WTC11 (cell line): ENCODE data around the gene UVRAG. TPM values are rescaled to one million over a fixed set of nuclear protein-coding genes. Genes with fewer than 3 reads are reported as not detected.

ENCODE experiments used
- ATAC-seq: fragments of 200-7000 bp; cut with Tn5 transposase; 2 replicates; pipeline ENCODE4 v1.10.0; 2021; ENCODE audit warnings: mild to moderate bottlenecking, moderate library complexity
- CTCF ChIA-PET: fragments of 300-600 bp; sonication (Branson Sonifier 250); formaldehyde crosslinking; loops from one replicate; lab custom pipeline; 2021; ENCODE audit warnings: antibody characterized with exemption; lab: Charles Lee
- POLR2A ChIA-PET: fragments of 350-600 bp; sonication (Branson Sonifier 250); formaldehyde crosslinking; loops from one replicate; lab custom pipeline; 2021; ENCODE audit warnings: antibody characterized with exemption; lab: Charles Lee
- DNase-seq: peaks from one replicate; pipeline ENCODE4 v3.0.0; 2021; ENCODE audit warnings: low spot score
- H3K27ac Mint-ChIP-seq: 2 replicates; pipeline ENCODE4 v1.8.0; 2021; ENCODE audit warnings: mixed read lengths
- H3K27me3 Mint-ChIP-seq: 2 replicates; pipeline ENCODE4 v1.8.0; 2021; ENCODE audit warnings: low read depth, mild to moderate bottlenecking, moderate library complexity, mixed read lengths
- H3K36me3 Mint-ChIP-seq: 2 replicates; pipeline ENCODE4 v1.8.0; 2021; ENCODE audit warnings: mixed read lengths
- H3K4me1 Mint-ChIP-seq: 2 replicates; pipeline ENCODE4 v1.8.0; 2022; ENCODE audit warnings: mixed read lengths
- H3K4me3 Mint-ChIP-seq: 2 replicates; pipeline ENCODE4 v1.8.0; 2021; ENCODE audit warnings: mild to moderate bottlenecking, moderate library complexity, mixed read lengths
- H3K9me3 Mint-ChIP-seq: 2 replicates; pipeline ENCODE4 v1.8.0; 2021; ENCODE audit warnings: mixed read lengths
- ARID4B ChIP-seq: sonication (generic); formaldehyde crosslinking; IDR thresholded peaks from 2 replicates; pipeline ENCODE4 v1.8.0; 2023; ENCODE audit warnings: missing genetic modification reagents, mild to moderate bottlenecking, borderline replicate concordance
- ATF6 ChIP-seq: sonication (generic); formaldehyde crosslinking; IDR thresholded peaks from 2 replicates; pipeline ENCODE4 v1.8.1; 2023; ENCODE audit warnings: mild to moderate bottlenecking, missing genetic modification reagents
- CREM ChIP-seq: sonication (generic); formaldehyde crosslinking; IDR thresholded peaks from 2 replicates; pipeline ENCODE4 v1.8.1; 2022; ENCODE audit warnings: mild to moderate bottlenecking, missing genetic modification reagents, moderate library complexity
- ELF4 ChIP-seq: sonication (generic); formaldehyde crosslinking; IDR thresholded peaks from 2 replicates; pipeline ENCODE4 v1.8.1; 2022; ENCODE audit warnings: low read depth, mild to moderate bottlenecking, moderate library complexity, missing genetic modification reagents
- IRF2 ChIP-seq: sonication (generic); formaldehyde crosslinking; IDR thresholded peaks from 2 replicates; pipeline ENCODE4 v1.8.0; 2022; ENCODE audit warnings: low read depth, missing genetic modification reagents, borderline replicate concordance
- JUN ChIP-seq: sonication (generic); formaldehyde crosslinking; IDR thresholded peaks from 2 replicates; pipeline ENCODE4 v1.8.0; 2023; ENCODE audit warnings: mild to moderate bottlenecking, missing genetic modification reagents
- KAT7 ChIP-seq: sonication (generic); formaldehyde crosslinking; IDR thresholded peaks from 2 replicates; pipeline ENCODE4 v1.8.1; 2023; ENCODE audit warnings: missing genetic modification reagents, mild to moderate bottlenecking, borderline replicate concordance
- MYBL2 ChIP-seq: sonication (generic); formaldehyde crosslinking; IDR thresholded peaks from 2 replicates; pipeline ENCODE4 v1.8.1; 2023; ENCODE audit warnings: mild to moderate bottlenecking, moderate library complexity, missing genetic modification reagents
- NFYB ChIP-seq: sonication (generic); formaldehyde crosslinking; conservative IDR thresholded peaks from 2 replicates; pipeline ENCODE4 v1.8.0; 2022; ENCODE audit warnings: low read depth, missing genetic modification reagents
- NR2C2 ChIP-seq: sonication (generic); formaldehyde crosslinking; IDR thresholded peaks from 2 replicates; pipeline ENCODE4 v1.8.0; 2022; ENCODE audit warnings: mild to moderate bottlenecking, missing genetic modification reagents
- SP1 ChIP-seq: sonication (generic); formaldehyde crosslinking; conservative IDR thresholded peaks from 2 replicates; pipeline ENCODE4 v1.8.1; 2022; ENCODE audit warnings: missing genetic modification reagents
- TEAD4 ChIP-seq: sonication (generic); formaldehyde crosslinking; IDR thresholded peaks from 2 replicates; pipeline ENCODE4 v1.8.0; 2022; ENCODE audit warnings: mild to moderate bottlenecking, missing genetic modification reagents
- USF1 ChIP-seq: sonication (generic); formaldehyde crosslinking; IDR thresholded peaks from 2 replicates; pipeline ENCODE4 v1.8.0; 2022; ENCODE audit warnings: mild to moderate bottlenecking, missing genetic modification reagents
- ZNF317 ChIP-seq: sonication (generic); formaldehyde crosslinking; IDR thresholded peaks from 2 replicates; pipeline ENCODE4 v1.8.1; 2023; ENCODE audit warnings: low read depth, mild to moderate bottlenecking, moderate library complexity, missing genetic modification reagents, borderline replicate concordance
- total RNA-seq: library from RNA; stranded (reverse); gene quantifications from 3 replicates; pipeline ENCODE4 v1.2.3, GENCODE V29; 2021
- TF ChIP-seq, protein P1 (sequence below): sonication (generic); formaldehyde crosslinking; IDR thresholded peaks from 2 replicates; pipeline ENCODE4 v1.8.0; 2022; ENCODE audit warnings: missing genetic modification reagents
- TF ChIP-seq, protein P2 (sequence below): sonication (generic); formaldehyde crosslinking; IDR thresholded peaks from 2 replicates; pipeline ENCODE4 v1.8.1; 2022; ENCODE audit warnings: missing genetic modification reagents, borderline replicate concordance

Gene UVRAG
- total RNA-seq, 1 experiment from 2014 or later = 14.5 TPM

- DNase-seq (no peak), ATAC-seq (no peak)
- TF ChIP-seq SP1 (CRISPR knock-in tag) (no peak), CREM (CRISPR knock-in tag) (no peak), ZNF317 (no peak), NFYB (CRISPR knock-in tag) (no peak), ATF6 (no peak), NR2C2 (CRISPR knock-in tag) (no peak), USF1 (CRISPR knock-in tag) (no peak), JUN (CRISPR knock-in tag) (no peak), ELF4 (CRISPR knock-in tag) (no peak), TEAD4 (CRISPR knock-in tag) (no peak), ARID4B (CRISPR knock-in tag) (no peak), IRF2 (CRISPR knock-in tag) (no peak), KAT7 (no peak), MYBL2 (CRISPR knock-in tag) (no peak)
- TF ChIP-seq, protein P1, sequence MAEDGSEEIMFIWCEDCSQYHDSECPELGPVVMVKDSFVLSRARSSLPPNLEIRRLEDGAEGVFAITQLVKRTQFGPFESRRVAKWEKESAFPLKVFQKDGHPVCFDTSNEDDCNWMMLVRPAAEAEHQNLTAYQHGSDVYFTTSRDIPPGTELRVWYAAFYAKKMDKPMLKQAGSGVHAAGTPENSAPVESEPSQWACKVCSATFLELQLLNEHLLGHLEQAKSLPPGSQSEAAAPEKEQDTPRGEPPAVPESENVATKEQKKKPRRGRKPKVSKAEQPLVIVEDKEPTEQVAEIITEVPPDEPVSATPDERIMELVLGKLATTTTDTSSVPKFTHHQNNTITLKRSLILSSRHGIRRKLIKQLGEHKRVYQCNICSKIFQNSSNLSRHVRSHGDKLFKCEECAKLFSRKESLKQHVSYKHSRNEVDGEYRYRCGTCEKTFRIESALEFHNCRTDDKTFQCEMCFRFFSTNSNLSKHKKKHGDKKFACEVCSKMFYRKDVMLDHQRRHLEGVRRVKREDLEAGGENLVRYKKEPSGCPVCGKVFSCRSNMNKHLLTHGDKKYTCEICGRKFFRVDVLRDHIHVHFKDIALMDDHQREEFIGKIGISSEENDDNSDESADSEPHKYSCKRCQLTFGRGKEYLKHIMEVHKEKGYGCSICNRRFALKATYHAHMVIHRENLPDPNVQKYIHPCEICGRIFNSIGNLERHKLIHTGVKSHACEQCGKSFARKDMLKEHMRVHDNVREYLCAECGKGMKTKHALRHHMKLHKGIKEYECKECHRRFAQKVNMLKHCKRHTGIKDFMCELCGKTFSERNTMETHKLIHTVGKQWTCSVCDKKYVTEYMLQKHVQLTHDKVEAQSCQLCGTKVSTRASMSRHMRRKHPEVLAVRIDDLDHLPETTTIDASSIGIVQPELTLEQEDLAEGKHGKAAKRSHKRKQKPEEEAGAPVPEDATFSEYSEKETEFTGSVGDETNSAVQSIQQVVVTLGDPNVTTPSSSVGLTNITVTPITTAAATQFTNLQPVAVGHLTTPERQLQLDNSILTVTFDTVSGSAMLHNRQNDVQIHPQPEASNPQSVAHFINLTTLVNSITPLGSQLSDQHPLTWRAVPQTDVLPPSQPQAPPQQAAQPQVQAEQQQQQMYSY = no peak
- TF ChIP-seq, protein P2, sequence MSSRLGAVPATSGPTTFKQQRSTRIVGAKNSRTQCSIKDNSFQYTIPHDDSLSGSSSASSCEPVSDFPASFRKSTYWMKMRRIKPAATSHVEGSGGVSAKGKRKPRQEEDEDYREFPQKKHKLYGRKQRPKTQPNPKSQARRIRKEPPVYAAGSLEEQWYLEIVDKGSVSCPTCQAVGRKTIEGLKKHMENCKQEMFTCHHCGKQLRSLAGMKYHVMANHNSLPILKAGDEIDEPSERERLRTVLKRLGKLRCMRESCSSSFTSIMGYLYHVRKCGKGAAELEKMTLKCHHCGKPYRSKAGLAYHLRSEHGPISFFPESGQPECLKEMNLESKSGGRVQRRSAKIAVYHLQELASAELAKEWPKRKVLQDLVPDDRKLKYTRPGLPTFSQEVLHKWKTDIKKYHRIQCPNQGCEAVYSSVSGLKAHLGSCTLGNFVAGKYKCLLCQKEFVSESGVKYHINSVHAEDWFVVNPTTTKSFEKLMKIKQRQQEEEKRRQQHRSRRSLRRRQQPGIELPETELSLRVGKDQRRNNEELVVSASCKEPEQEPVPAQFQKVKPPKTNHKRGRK (CRISPR knock-in tag) = no peak
- no peak overlapping the region for H3K27ac Mint-ChIP-seq
- H3K9me3 Mint-ChIP-seq = peaks cover 1% of the 10 kb centered on the region
- no peak overlapping the region for H3K4me3 Mint-ChIP-seq
- H3K36me3 Mint-ChIP-seq = peaks cover 10% of the 10 kb centered on the region
- H3K4me1 Mint-ChIP-seq = no peaks in the 10 kb centered on the region
- ChIA-PET POLR2A (no interaction called here), CTCF (no interaction called here)
- no peaks in the 10 kb centered on the region for H3K27me3 Mint-ChIP-seq
Observed at GRCh38 chr11:75884321-75884720, 69.3 kb downstream of the UVRAG start.
